NT2/D1 (cell line): Measurements from ENCODE around the gene HABP2.

Source experiments
- DNase-seq: peaks from one replicate; pipeline ENCODE4 v3.0.0-alpha.2; 2011; ENCODE audit warnings: low read depth, low spot score
- H3K27me3 ChIP-seq: 2 replicates; pipeline ENCODE4 v1.6.0; 2011; ENCODE audit warnings: mild to moderate bottlenecking; ENCODE audit not compliant: insufficient read length, insufficient read depth
- H3K36me3 ChIP-seq: 2 replicates; pipeline ENCODE4 v1.6.1; 2011; ENCODE audit warnings: mild to moderate bottlenecking, low read length, mixed read lengths; ENCODE audit not compliant: insufficient read depth, insufficient read length
- H3K4me1 ChIP-seq: 2 replicates; pipeline ENCODE4 v1.5.1; 2011; ENCODE audit not compliant: insufficient read depth, insufficient read length
- H3K4me3 ChIP-seq: 2 replicates; pipeline ENCODE4 v1.5.1; 2011; ENCODE audit warnings: low read depth; ENCODE audit not compliant: insufficient read length
- H3K9ac ChIP-seq: 2 replicates; pipeline ENCODE4 v1.6.0; 2011; ENCODE audit warnings: low read depth; ENCODE audit not compliant: insufficient read length
- H3K9me3 ChIP-seq: 2 replicates; pipeline ENCODE4 v1.5.1; 2011; ENCODE audit warnings: mild to moderate bottlenecking, low read length; ENCODE audit not compliant: insufficient read depth
- SUZ12 ChIP-seq: IDR thresholded peaks from 2 replicates; pipeline ENCODE4 v1.6.1; 2011; ENCODE audit not compliant: insufficient read length, insufficient read depth; ENCODE audit errors: extremely low read depth
- YY1 ChIP-seq: IDR thresholded peaks from 2 replicates; pipeline ENCODE4 v1.6.1; 2011; ENCODE audit not compliant: insufficient read length, insufficient read depth
- ZNF274 ChIP-seq: IDR thresholded peaks from 2 replicates; pipeline ENCODE4 v1.6.1; 2011; ENCODE audit warnings: mild to moderate bottlenecking, low read depth, low read length

HABP2 gene

GRCh38 chr10:113534423-113534822 lies 18.4 kb upstream of the HABP2 start:
- no peak for TF ChIP-seq ZNF274
- no peak for TF ChIP-seq YY1
- no peak for TF ChIP-seq SUZ12
- Histone ChIP-seq H3K4me3 (no peak overlapping the region), H3K9me3 (no peaks in the 10 kb centered on the region), H3K9ac (no peak overlapping the region), H3K4me1 (peaks cover 4% of the 10 kb centered on the region), H3K27me3 (no peaks in the 10 kb centered on the region), H3K36me3 (no peaks in the 10 kb centered on the region)
- DNase-seq: no peak

DNA sequence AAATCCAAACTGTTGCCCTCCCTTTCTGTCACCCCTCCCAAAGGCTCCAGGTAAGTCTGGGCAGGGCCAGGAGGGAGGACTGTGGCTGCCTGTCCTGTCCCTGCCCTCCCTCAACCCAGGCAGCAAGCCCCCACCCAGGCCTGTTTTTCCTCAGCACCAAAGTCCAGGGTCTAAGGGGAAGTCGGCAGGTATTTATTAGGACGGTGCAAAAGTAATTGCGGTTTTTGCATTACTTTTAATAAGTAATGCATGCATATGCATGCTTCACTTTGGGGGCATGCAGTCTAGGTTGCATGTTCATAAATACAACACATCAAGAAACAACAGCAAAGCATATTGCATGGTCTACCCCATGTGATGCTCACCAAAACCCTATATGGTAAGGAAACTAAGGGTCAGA lies 15.2 kb upstream of the HABP2 start:
- Histone ChIP-seq H3K9ac (no peak overlapping the region), H3K4me1 (peaks cover 6% of the 10 kb centered on the region), H3K27me3 (no peaks in the 10 kb centered on the region), H3K9me3 (no peaks in the 10 kb centered on the region), H3K36me3 (no peaks in the 10 kb centered on the region), H3K4me3 (no peak overlapping the region)
- no peak for DNase-seq
- TF ChIP-seq ZNF274 (no peak), YY1 (no peak), SUZ12 (no peak)

- Histone ChIP-seq H3K27me3 (no peaks in the 10 kb centered on the region), H3K4me1 (peaks cover 6% of the 10 kb centered on the region), H3K9ac (no peak overlapping the region), H3K4me3 (no peak overlapping the region), H3K9me3 (no peaks in the 10 kb centered on the region), H3K36me3 (no peaks in the 10 kb centered on the region)
- no peak for TF ChIP-seq YY1
- TF ChIP-seq SUZ12: no peak
- no peak for TF ChIP-seq ZNF274
- DNase-seq: no peak
These were observed 14.7 kb upstream of the HABP2 start for GRCh38 chr10:113538151-113538550.

- no peak overlapping the region for H3K9ac ChIP-seq
- no peak for DNase-seq
- no peaks in the 10 kb centered on the region for H3K9me3 ChIP-seq
- H3K27me3 ChIP-seq: no peaks in the 10 kb centered on the region
- H3K4me1 ChIP-seq: peaks cover 6% of the 10 kb centered on the region
- H3K4me3 ChIP-seq: no peak overlapping the region
- TF ChIP-seq ZNF274 (no peak), YY1 (no peak), SUZ12 (no peak)
- H3K36me3 ChIP-seq: no peaks in the 10 kb centered on the region
These were observed 13.1 kb upstream of the HABP2 start for GRCh38 chr10:113539789-113540188.

GRCh38 chr10:113540845-113541548 lies 11.9 kb upstream of the HABP2 start:
- Histone ChIP-seq H3K36me3 (no peaks in the 10 kb centered on the region), H3K4me3 (no peak overlapping the region)
- TF ChIP-seq ZNF274 (no peak), SUZ12 (no peak)

DNA sequence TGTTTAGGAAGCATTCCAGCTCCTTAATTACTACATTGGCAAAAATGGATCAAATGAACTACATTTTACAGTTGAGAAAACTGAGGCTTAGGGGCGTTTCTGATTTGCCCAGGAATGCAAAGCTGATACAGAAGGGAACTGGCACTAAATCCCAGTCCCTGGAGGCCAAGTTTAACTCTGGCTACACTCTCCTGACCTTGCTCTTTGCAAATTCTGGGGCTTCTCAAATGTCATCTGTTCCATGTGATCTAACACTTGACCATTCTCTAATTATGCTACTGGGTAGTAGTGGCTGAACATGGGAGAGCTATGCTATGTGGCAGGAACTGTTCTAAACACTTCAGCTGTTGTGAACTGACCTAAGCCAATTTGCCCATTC lies 11.3 kb upstream of the HABP2 start:
- H3K27me3 ChIP-seq: no peaks in the 10 kb centered on the region
- no peaks in the 10 kb centered on the region for H3K9me3 ChIP-seq
- DNase-seq: no peak
- no peak overlapping the region for H3K4me3 ChIP-seq
- no peak overlapping the region for H3K9ac ChIP-seq
- no peaks in the 10 kb centered on the region for H3K36me3 ChIP-seq
- H3K4me1 ChIP-seq: peaks cover 6% of the 10 kb centered on the region
- no peak for TF ChIP-seq SUZ12
- TF ChIP-seq ZNF274: no peak
- TF ChIP-seq YY1: no peak

More at GRCh38 chr10:113540845-113541548, 11.9 kb upstream of the HABP2 start:
- H3K4me1 ChIP-seq: peaks cover 6% of the 10 kb centered on the region
- H3K9me3 ChIP-seq: no peaks in the 10 kb centered on the region
- no peak for DNase-seq
- no peaks in the 10 kb centered on the region for H3K27me3 ChIP-seq
- no peak overlapping the region for H3K9ac ChIP-seq

DNA sequence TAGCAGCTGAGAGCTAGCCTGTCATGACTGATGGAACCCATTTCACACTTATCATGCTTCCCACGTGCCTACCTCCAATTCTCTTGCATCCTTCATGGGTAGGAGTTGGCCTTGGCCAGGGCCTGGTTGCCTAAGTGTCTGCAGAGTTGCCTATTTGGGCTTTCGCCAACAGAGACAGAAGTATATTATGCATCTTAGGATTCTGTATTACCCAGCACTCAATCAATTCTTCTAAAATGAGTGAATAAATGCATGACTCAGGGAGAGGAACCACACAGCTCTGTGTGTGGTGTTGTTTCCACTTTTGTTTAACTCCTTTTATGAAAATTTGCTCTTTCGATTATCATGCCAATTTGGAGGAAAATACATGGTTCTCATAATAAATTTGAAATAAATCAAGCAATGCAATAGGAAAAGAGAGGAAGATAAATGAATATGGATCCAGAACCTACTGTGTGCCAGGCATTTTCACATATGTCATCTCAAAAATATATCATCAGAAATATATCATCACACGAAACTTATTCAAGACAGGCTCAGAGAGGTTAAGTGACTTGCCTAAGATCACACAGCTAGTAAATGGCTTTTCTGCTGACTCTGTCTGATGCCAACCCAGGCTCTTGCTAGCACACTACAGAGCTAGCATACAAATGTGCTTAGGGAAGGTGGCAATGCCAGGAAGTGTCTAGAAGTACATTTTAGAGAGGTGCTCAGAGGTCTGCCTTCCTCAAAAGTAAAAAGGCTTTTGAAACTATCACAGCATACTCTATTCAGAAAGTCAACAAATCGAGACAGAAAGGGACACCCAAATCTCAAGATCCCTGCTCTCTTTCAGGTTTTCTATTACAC lies 9.5 kb upstream of the HABP2 start:
- Histone ChIP-seq H3K4me1 (peaks cover 6% of the 10 kb centered on the region), H3K4me3 (no peak overlapping the region), H3K9ac (no peak overlapping the region), H3K27me3 (no peaks in the 10 kb centered on the region), H3K36me3 (no peaks in the 10 kb centered on the region), H3K9me3 (no peaks in the 10 kb centered on the region)
- TF ChIP-seq ZNF274 (no peak), SUZ12 (no peak), YY1 (no peak)
- no peak for DNase-seq
